ENCODE results near the gene RPS6KA1.
"Not testable (repeated sequence)": the region's sequence is repeated elsewhere in the genome, so short reads cannot be mapped to it uniquely, and the experiment has no call there.

Gene RPS6KA1

GRCh38 chr1:26582053-26582835 lies 52.7 kb downstream of the RPS6KA1 start:
- H3K4me3 ChIP-seq (ENCODE audit: low read depth, low read length), result no peak overlapping the region
- no peak for DNase-seq (ENCODE audit: low read depth, low spot score)
- in situ Hi-C loops (cut with HindIII; ENCODE audit: low sequenced_read_pairs), result no loop called here
- TF ChIP-seq, protein P1, sequence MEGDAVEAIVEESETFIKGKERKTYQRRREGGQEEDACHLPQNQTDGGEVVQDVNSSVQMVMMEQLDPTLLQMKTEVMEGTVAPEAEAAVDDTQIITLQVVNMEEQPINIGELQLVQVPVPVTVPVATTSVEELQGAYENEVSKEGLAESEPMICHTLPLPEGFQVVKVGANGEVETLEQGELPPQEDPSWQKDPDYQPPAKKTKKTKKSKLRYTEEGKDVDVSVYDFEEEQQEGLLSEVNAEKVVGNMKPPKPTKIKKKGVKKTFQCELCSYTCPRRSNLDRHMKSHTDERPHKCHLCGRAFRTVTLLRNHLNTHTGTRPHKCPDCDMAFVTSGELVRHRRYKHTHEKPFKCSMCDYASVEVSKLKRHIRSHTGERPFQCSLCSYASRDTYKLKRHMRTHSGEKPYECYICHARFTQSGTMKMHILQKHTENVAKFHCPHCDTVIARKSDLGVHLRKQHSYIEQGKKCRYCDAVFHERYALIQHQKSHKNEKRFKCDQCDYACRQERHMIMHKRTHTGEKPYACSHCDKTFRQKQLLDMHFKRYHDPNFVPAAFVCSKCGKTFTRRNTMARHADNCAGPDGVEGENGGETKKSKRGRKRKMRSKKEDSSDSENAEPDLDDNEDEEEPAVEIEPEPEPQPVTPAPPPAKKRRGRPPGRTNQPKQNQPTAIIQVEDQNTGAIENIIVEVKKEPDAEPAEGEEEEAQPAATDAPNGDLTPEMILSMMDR (IDR thresholded peaks at IDR 0.05; ENCODE audit: low read depth, low read length), result no peak

DNA sequence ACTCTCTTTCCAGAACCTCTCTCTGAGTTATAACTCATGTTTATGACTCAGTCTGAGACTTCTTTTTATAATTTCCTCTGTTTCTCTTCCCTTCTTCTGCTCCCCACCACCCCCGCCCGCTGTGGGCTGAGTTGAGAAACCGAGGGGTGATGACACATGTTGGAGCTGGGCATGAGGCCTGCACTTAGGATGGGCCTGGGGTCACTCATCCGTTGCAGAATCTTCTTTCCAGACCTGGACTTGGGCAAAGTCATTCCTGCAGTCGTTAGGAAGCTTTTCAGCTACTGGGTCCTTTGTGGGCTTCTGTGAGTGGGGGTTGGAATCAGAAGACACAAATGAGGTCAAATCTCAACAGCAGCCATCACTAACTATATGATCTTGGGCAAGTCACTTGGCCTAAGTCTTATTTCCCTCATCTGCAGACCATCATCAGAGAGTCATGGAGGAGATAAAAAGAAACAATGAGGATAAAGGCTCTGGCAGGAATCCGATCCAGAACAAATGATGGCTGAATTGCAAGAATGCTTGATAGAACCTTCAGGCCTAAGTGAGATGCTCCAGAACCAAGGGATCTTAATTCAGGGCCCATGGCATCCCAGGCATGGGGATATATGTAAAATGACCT lies 53.4 kb downstream of the RPS6KA1 start:
- in situ Hi-C loops (cut with HindIII; ENCODE audit: low sequenced_read_pairs), result no loop called here
- TF ChIP-seq, protein P1 (IDR thresholded peaks at IDR 0.05; ENCODE audit: low read depth, low read length), result no peak
- DNase-seq (ENCODE audit: low read depth, low spot score), result peak; percentile 33
- H3K4me3 ChIP-seq (ENCODE audit: low read depth, low read length), result no peak overlapping the region

GRCh38 chr1:26583646-26584485 lies 54.3 kb downstream of the RPS6KA1 start:
- in situ Hi-C loops (cut with HindIII; ENCODE audit: low sequenced_read_pairs), result no loop called here
- no peak for DNase-seq (ENCODE audit: low read depth, low spot score)
- H3K4me3 ChIP-seq (ENCODE audit: low read depth, low read length), result no peak overlapping the region
- TF ChIP-seq, protein P1 (IDR thresholded peaks at IDR 0.05; ENCODE audit: low read depth, low read length), result no peak

GRCh38 chr1:26584588-26584987 lies 55.0 kb downstream of the RPS6KA1 start:
- H3K4me3 ChIP-seq (ENCODE audit: low read depth, low read length); DNase-seq (ENCODE audit: low read depth, low spot score); in situ Hi-C loops (cut with HindIII; ENCODE audit: low sequenced_read_pairs): not testable (repeated sequence)

GRCh38 chr1:26585471-26585870 lies 55.9 kb downstream of the RPS6KA1 start:
- in situ Hi-C loops (cut with HindIII; ENCODE audit: low sequenced_read_pairs), result no loop called here
- DNase-seq (ENCODE audit: low read depth, low spot score), result no peak

DNA sequence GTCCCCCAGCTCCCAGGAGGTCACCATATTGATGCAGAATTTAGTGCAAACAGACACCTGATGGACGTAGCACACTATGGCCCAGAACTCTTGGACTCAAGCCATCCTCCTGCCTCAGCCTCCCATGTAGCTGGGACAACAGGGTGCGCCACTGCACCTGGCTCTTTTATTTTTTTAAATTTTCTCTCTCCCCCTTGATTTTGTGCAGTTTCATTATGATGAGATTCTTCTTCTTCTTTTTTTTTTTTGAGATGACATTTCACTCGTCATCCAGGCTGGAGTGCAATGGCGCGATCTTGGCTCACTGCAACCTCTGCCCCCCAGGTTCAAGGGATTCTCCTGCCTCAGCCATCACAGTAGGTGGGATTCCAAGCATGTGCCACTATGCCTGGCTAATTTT lies 63.8 kb downstream of the RPS6KA1 start:
- H3K4me3 ChIP-seq (ENCODE audit: low read depth, low read length), result no peak overlapping the region
- TF ChIP-seq, protein P1 (IDR thresholded peaks at IDR 0.05; ENCODE audit: low read depth, low read length), result no peak
- in situ Hi-C loops (cut with HindIII; ENCODE audit: low sequenced_read_pairs), result no loop called here
- DNase-seq (ENCODE audit: low read depth, low spot score), result no peak

More at GRCh38 chr1:26585471-26585870, 55.9 kb downstream of the RPS6KA1 start:
- TF ChIP-seq, protein P1 (IDR thresholded peaks at IDR 0.05; ENCODE audit: low read depth, low read length), result no peak
- no peak overlapping the region for H3K4me3 ChIP-seq (ENCODE audit: low read depth, low read length)

- in situ Hi-C loops (cut with HindIII; ENCODE audit: low sequenced_read_pairs); H3K4me3 ChIP-seq (ENCODE audit: low read depth, low read length); DNase-seq (ENCODE audit: low read depth, low spot score): not testable (repeated sequence)
Observed at GRCh38 chr1:26594593-26594992, 65.0 kb downstream of the RPS6KA1 start.

All from astrocyte of the spinal cord (primary cell).